HG02943 (cell line): Measurements from ENCODE around the gene FOXK1.
"Not testable (repeated sequence)": the region's sequence is repeated elsewhere in the genome, so short reads cannot be mapped to it uniquely, and the experiment has no call there.

Source experiments
- ATAC-seq: cut with Tn5 transposase; IDR thresholded peaks from one replicate; pipeline ENCODE4 v1.9.1; 2021; ENCODE audit warnings: mild to moderate bottlenecking, low read depth, moderate library complexity; ENCODE audit not compliant: unreplicated experiment

FOXK1 gene

GRCh38 chr7:4681886-4682620 lies at the start of gene FOXK1:
Gene FOXK1, plus strand, starts transcription at chr7:4682295. Its CDS starts 14 bp downstream, at chr7:4682309.
- peak; percentile 64 for ATAC-seq

GRCh38 chr7:4633012-4633411 lies 49.1 kb upstream of the FOXK1 start:
- ATAC-seq = no peak

- no peak for ATAC-seq
Observed at GRCh38 chr7:4634166-4634565, 47.9 kb upstream of the FOXK1 start.

- no peak for ATAC-seq
Observed at GRCh38 chr7:4638781-4639575, 43.1 kb upstream of the FOXK1 start.

- ATAC-seq = no peak
Observed at GRCh38 chr7:4641091-4641666, 40.9 kb upstream of the FOXK1 start.

- ATAC-seq = peak; percentile 81
Observed at GRCh38 chr7:4641667-4642467, 40.2 kb upstream of the FOXK1 start.

GRCh38 chr7:4642468-4643203 lies 39.5 kb upstream of the FOXK1 start:
- ATAC-seq = no peak

GRCh38 chr7:4643204-4643471 lies 39.0 kb upstream of the FOXK1 start:
- ATAC-seq = not testable (repeated sequence)

GRCh38 chr7:4645246-4645645 lies 36.8 kb upstream of the FOXK1 start:
- no peak for ATAC-seq

GRCh38 chr7:4648111-4648510 lies 34.0 kb upstream of the FOXK1 start:
- ATAC-seq = no peak

- ATAC-seq = no peak
Observed at GRCh38 chr7:4650433-4651047, 31.6 kb upstream of the FOXK1 start.

- ATAC-seq = no peak
Observed at GRCh38 chr7:4653771-4654170, 28.3 kb upstream of the FOXK1 start.

- no peak for ATAC-seq
Observed at GRCh38 chr7:4655311-4655710, 26.8 kb upstream of the FOXK1 start.

- ATAC-seq = no peak
Observed at GRCh38 chr7:4655896-4656295, 26.2 kb upstream of the FOXK1 start.

GRCh38 chr7:4657640-4658417 lies 24.3 kb upstream of the FOXK1 start:
- no peak for ATAC-seq

GRCh38 chr7:4659551-4660286 lies 22.4 kb upstream of the FOXK1 start:
- no peak for ATAC-seq

- no peak for ATAC-seq
Observed at GRCh38 chr7:4661871-4662270, 20.2 kb upstream of the FOXK1 start.

GRCh38 chr7:4663239-4664018 lies 18.7 kb upstream of the FOXK1 start:
- no peak for ATAC-seq
